Lower lobe of right lung (tissue), 2 donors: ENCODE measurements around the gene PTPRG. TPM values are rescaled to one million over a fixed set of nuclear protein-coding genes. Genes with fewer than 3 reads are reported as not detected.

Source experiments
- ATAC-seq, 2 donors: fragments of 200-7000 bp; cut with Tn5 transposase; one replicate each; pipeline ENCODE4 v1.9.1; 2020 to 2022; ENCODE audit warnings: mild to moderate bottlenecking in 2 of 2, moderate library complexity in 2 of 2
- DNase-seq: peaks from one replicate; pipeline ENCODE4 v3.0.0-alpha.2; 2020
- H3K27ac ChIP-seq: fragments of 200-600 bp; one replicate; pipeline ENCODE4 v1.8.0; 2022
- H3K27me3 ChIP-seq: fragments of 200-600 bp; one replicate; pipeline ENCODE4 v1.8.0; 2022; ENCODE audit warnings: low read depth
- H3K36me3 ChIP-seq: fragments of 200-600 bp; one replicate; pipeline ENCODE4 v1.8.0; 2022; ENCODE audit warnings: mild to moderate bottlenecking
- H3K4me1 ChIP-seq: fragments of 200-600 bp; one replicate; pipeline ENCODE4 v1.8.0; 2022
- H3K4me3 ChIP-seq: fragments of 200-600 bp; one replicate; pipeline ENCODE4 v1.8.0; 2022; ENCODE audit warnings: mild to moderate bottlenecking
- H3K9me3 ChIP-seq: fragments of 200-600 bp; one replicate; pipeline ENCODE4 v1.8.0; 2022
- intact Hi-C: fragments of 100-400 bp; cut with DNase I; formaldehyde crosslinking; loops from one replicate; pipeline ENCODE4 v1.11.0; 2022
- total RNA-seq: library from RNA; stranded (reverse); fragmentation: NEBNext Ultra II Directional; extraction: Animal tissue kit (Norgen Biotek cat#: 25700); gene quantifications from one replicate; pipeline ENCODE4 v1.2.1, GENCODE V29; 2021
- TF ChIP-seq, protein P1 (sequence below): fragments of 200-600 bp; IDR thresholded peaks from one replicate; pipeline ENCODE4 v1.8.0; 2022; ENCODE audit warnings: antibody characterized with exemption, mild to moderate bottlenecking
- donor health status: DM: no; HTN: yes; CAD: no; lungs with severe emphysema.

PTPRG gene
- total RNA-seq, 1 donor from 2014 or later = 67.6 TPM

- peak overlapping the region; percentile 32 for H3K27ac ChIP-seq
- no peaks in the 10 kb centered on the region for H3K36me3 ChIP-seq
- ATAC-seq (peak in 1 of 2 donors; percentile 55), DNase-seq (no peak)
- H3K9me3 ChIP-seq = no peaks in the 10 kb centered on the region
- TF ChIP-seq, protein P1, sequence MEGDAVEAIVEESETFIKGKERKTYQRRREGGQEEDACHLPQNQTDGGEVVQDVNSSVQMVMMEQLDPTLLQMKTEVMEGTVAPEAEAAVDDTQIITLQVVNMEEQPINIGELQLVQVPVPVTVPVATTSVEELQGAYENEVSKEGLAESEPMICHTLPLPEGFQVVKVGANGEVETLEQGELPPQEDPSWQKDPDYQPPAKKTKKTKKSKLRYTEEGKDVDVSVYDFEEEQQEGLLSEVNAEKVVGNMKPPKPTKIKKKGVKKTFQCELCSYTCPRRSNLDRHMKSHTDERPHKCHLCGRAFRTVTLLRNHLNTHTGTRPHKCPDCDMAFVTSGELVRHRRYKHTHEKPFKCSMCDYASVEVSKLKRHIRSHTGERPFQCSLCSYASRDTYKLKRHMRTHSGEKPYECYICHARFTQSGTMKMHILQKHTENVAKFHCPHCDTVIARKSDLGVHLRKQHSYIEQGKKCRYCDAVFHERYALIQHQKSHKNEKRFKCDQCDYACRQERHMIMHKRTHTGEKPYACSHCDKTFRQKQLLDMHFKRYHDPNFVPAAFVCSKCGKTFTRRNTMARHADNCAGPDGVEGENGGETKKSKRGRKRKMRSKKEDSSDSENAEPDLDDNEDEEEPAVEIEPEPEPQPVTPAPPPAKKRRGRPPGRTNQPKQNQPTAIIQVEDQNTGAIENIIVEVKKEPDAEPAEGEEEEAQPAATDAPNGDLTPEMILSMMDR = no peak
- no peaks in the 10 kb centered on the region for H3K27me3 ChIP-seq
- peaks cover 16% of the 10 kb centered on the region for H3K4me1 ChIP-seq
- H3K4me3 ChIP-seq = no peak overlapping the region
- intact Hi-C loops = no loop called here
Observed at GRCh38 chr3:61956236-61956635, 394.9 kb downstream of the PTPRG start.

DNA sequence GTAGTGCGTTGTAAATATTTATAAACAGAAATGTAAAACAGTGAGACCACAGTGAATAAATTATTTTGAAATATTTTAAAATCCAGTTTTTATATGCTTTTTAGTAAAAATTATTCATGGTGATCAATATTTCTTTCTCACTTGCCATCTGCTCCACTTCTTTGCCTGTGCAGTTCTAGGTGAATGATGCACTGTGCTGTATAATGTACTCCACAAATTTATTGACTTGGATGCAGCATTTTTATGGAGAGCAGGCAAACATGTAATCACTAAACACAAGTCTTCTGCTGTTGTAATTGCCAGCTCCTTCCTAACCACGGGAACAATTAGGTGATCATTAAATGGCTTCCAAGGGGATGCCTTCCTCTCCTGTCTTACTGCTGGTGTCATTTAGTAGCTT lies 395.9 kb downstream of the PTPRG start:
- Histone ChIP-seq H3K9me3 (no peaks in the 10 kb centered on the region), H3K4me1 (peaks cover 16% of the 10 kb centered on the region), H3K27ac (no peak overlapping the region), H3K36me3 (no peaks in the 10 kb centered on the region), H3K4me3 (no peak overlapping the region), H3K27me3 (no peaks in the 10 kb centered on the region)
- DNase-seq (no peak), ATAC-seq (no peak)
- intact Hi-C loops = no loop called here
- TF ChIP-seq, protein P1 = no peak

- Histone ChIP-seq H3K27me3 (no peaks in the 10 kb centered on the region), H3K4me1 (peaks cover 8% of the 10 kb centered on the region), H3K9me3 (no peaks in the 10 kb centered on the region), H3K4me3 (no peak overlapping the region), H3K27ac (no peak overlapping the region), H3K36me3 (no peaks in the 10 kb centered on the region)
- no peak for ATAC-seq
- TF ChIP-seq, protein P1 = no peak
- intact Hi-C loops = no loop called here
- no peak for DNase-seq
Observed at GRCh38 chr3:61960976-61961375, 399.6 kb downstream of the PTPRG start.

- no peak overlapping the region for H3K4me3 ChIP-seq
- intact Hi-C loops = no loop called here
- H3K4me1 ChIP-seq = peaks cover 1% of the 10 kb centered on the region
- no peaks in the 10 kb centered on the region for H3K9me3 ChIP-seq
- DNase-seq (no peak), ATAC-seq (no peak)
- H3K36me3 ChIP-seq = no peaks in the 10 kb centered on the region
- TF ChIP-seq, protein P1 = no peak
- no peaks in the 10 kb centered on the region for H3K27me3 ChIP-seq
- H3K27ac ChIP-seq = no peak overlapping the region
Observed at GRCh38 chr3:61961900-61962299, 400.5 kb downstream of the PTPRG start.

GRCh38 chr3:61964566-61964965 lies 403.2 kb downstream of the PTPRG start:
- TF ChIP-seq, protein P1 = no peak
- no peak for ATAC-seq
- intact Hi-C loops = no loop called here

GRCh38 chr3:61965770-61966131 lies 404.4 kb downstream of the PTPRG start:
- no peaks in the 10 kb centered on the region for H3K27me3 ChIP-seq
- no peak for DNase-seq
- no peak overlapping the region for H3K27ac ChIP-seq
- intact Hi-C loops = no loop called here
- TF ChIP-seq, protein P1 = no peak
- H3K36me3 ChIP-seq = no peaks in the 10 kb centered on the region
- ATAC-seq = no peak
- no peaks in the 10 kb centered on the region for H3K9me3 ChIP-seq
- H3K4me1 ChIP-seq = no peaks in the 10 kb centered on the region
- H3K4me3 ChIP-seq = no peak overlapping the region

More at GRCh38 chr3:61964566-61964965, 403.2 kb downstream of the PTPRG start:
- Histone ChIP-seq H3K4me3 (no peak overlapping the region), H3K36me3 (no peaks in the 10 kb centered on the region), H3K27me3 (no peaks in the 10 kb centered on the region), H3K27ac (peak overlapping the region; percentile 28), H3K9me3 (no peaks in the 10 kb centered on the region), H3K4me1 (no peaks in the 10 kb centered on the region)
- no peak for DNase-seq
